Breast epithelium (tissue), 4 donors: Measurements from ENCODE around the gene LRRC8C. TPM values are rescaled to one million over a fixed set of nuclear protein-coding genes. Genes with fewer than 3 reads are reported as not detected.

Experiments used
- DNase-seq, 2 donors: peaks; one replicate each; pipeline ENCODE4 v3.0.0-alpha.2; 2019; ENCODE audit warnings: low spot score in 2 of 2
- H3K27ac ChIP-seq, 2 donors: fragments of 200-600 bp; sonication (generic) in 1 of 2; one replicate each; pipeline ENCODE4 v1.5.1; 2016 to 2019; ENCODE audit warnings: mild to moderate bottlenecking in 1 of 2
- H3K27me3 ChIP-seq, 2 donors: fragments of 200-600 bp; sonication (generic) in 1 of 2; one replicate each; pipeline versions ENCODE4 v1.5.1 to v1.6.0; 2017 to 2019; ENCODE audit warnings: control low read depth in 1 of 2, mild to moderate bottlenecking in 1 of 2
- H3K36me3 ChIP-seq: fragments of 200-600 bp; one replicate; pipeline ENCODE4 v1.5.1; 2019
- H3K4me1 ChIP-seq, 2 donors: fragments of 200-600 bp; sonication (generic); one replicate each; pipeline ENCODE4 v1.5.1; 2016 to 2019; ENCODE audit warnings: control low read depth in 1 of 2
- H3K4me3 ChIP-seq, 3 donors: fragments of 200-600 bp; sonication (generic); 1 replicate in 2 of 3; 2 replicates in 1 of 3; pipeline ENCODE4 v1.5.1; 2016 to 2019; ENCODE audit warnings: mild to moderate bottlenecking in 3 of 3, moderate library complexity in 2 of 3
- H3K9me3 ChIP-seq, 2 donors: fragments of 200-600 bp; sonication (generic) in 1 of 2; one replicate each; pipeline ENCODE4 v1.5.1; 2016 to 2019; ENCODE audit warnings: control low read depth in 1 of 2
- CTCF ChIP-seq, 3 donors: fragments of 450-650 bp; IDR thresholded peaks; one replicate each; pipeline ENCODE4 v1.5.1; 2016 to 2017; ENCODE audit warnings: antibody characterized with exemption in 3 of 3, mild to moderate bottlenecking in 3 of 3, moderate library complexity in 3 of 3
- POLR2A ChIP-seq: fragments of 450-650 bp; IDR thresholded peaks from one replicate; pipeline ENCODE4 v1.6.1; 2016; ENCODE audit warnings: antibody characterized with exemption, mild to moderate bottlenecking, moderate library complexity
- POLR2AphosphoS5 ChIP-seq, 3 donors: sonication (generic); formaldehyde crosslinking; IDR thresholded peaks; one replicate each; pipeline ENCODE4 v1.6.1; 2017; ENCODE audit warnings: antibody characterized with exemption in 3 of 3
- intact Hi-C: fragments of 100-400 bp; cut with DNase I; formaldehyde crosslinking; loops from one replicate; pipeline ENCODE4 v1.15.1; 2023; ENCODE audit warnings: low total_unique reads
- total RNA-seq, 3 donors: library from RNA; depleted of rRNA; stranded (reverse); fragments of >200 nt; gene quantifications; one replicate each; pipeline ENCODE4 v1.1.0, GENCODE V29; 2016

LRRC8C gene
- total RNA-seq, 3 donors from 2014 or later: 10.8 to 14.6 (median 12.9) TPM

DNA sequence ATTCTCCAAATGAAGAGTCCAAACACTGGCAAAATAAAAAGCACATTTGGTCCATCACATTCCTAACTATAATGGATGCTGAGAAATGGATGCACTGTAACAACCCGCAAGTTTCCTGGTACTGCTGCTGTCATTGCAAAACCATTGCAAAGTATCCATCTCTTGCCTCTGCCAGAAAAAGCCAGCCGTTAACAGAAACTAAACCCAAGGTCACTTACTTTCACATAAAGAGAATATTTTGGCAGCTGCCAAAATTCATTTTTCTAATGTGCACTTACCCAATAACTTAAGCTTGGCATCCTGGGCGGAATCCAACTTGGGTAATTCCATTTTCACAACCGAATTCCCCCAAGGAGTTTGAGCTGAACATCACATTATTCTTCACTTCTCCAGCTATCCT, 110.9 kb downstream of the LRRC8C start:
- intact Hi-C loops: no loop called here
- TF ChIP-seq POLR2AphosphoS5 (IDR thresholded peaks at IDR 0.05) (no peak), CTCF (IDR thresholded peaks at IDR 0.05) (no peak), POLR2A (no peak)
- DNase-seq: peak in 1 of 2 donors; percentile 27

DNA sequence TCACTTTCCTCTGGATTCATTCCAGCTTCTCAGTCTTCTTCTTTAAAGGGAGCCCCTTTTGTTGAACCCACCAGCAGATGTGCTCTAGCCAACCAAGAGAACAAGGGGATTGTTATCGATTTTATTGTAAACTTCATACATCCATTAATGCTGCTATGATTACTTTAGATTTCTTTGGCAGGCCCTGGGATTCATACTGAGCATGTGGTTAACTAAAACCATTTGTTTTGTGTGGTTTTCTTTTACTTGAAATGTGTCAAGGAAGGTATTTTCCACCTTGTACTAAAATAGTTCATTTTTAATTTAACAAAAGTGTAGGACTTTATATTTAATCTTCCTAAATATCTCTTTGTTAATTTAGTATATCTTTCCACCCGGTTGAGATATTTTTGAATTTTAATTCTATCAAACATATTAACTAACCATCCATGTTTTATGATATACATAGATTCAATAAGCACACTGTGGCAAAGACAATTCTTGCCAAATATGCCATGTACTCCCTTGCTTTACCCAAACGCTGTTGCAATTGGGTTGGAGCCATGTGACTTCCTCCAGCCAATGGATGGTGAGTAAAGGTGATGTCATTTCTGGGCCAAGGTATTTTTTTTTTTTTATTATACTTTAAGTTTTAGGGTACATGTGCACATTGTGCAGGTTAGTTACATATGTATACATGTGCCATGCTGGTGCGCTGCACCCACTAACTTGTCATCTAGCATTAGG, 113.7 kb downstream of the LRRC8C start:
- Histone ChIP-seq H3K27me3 (no peaks in the 10 kb centered on the region), H3K27ac (no peak overlapping the region), H3K36me3 (no peaks in the 10 kb centered on the region), H3K4me1 (no peaks in the 10 kb centered on the region), H3K9me3 (no peaks in the 10 kb centered on the region), H3K4me3 (no peak overlapping the region)
- DNase-seq: no peak
- intact Hi-C loops: no loop called here
- no peak for TF ChIP-seq CTCF (IDR thresholded peaks at IDR 0.05)
- no peak for TF ChIP-seq POLR2AphosphoS5 (IDR thresholded peaks at IDR 0.05)
- no peak for TF ChIP-seq POLR2A

More for the DNA sequence above, 110.9 kb downstream of the LRRC8C start:
- Histone ChIP-seq H3K9me3 (no peaks in the 10 kb centered on the region), H3K4me1 (no peaks in the 10 kb centered on the region), H3K4me3 (no peak overlapping the region), H3K27me3 (no peaks in the 10 kb centered on the region), H3K27ac (peak overlapping the region in 1 of 2 donors; percentile 25), H3K36me3 (no peaks in the 10 kb centered on the region)

GRCh38 chr1:89753761-89754160, 120.8 kb downstream of the LRRC8C start:
- no peak for DNase-seq
- no peaks in the 10 kb centered on the region for H3K9me3 ChIP-seq
- no peak overlapping the region for H3K4me3 ChIP-seq
- no peaks in the 10 kb centered on the region for H3K27me3 ChIP-seq
- TF ChIP-seq CTCF (IDR thresholded peaks at IDR 0.05) (no peak), POLR2A (no peak), POLR2AphosphoS5 (IDR thresholded peaks at IDR 0.05) (no peak)
- intact Hi-C loops: loop anchor here (10.0 kb wide), 1 partner anchor 269 kb away; no protein-coding TSS in a partner anchor
- H3K4me1 ChIP-seq: no peaks in the 10 kb centered on the region
- no peaks in the 10 kb centered on the region for H3K36me3 ChIP-seq
- H3K27ac ChIP-seq: no peak overlapping the region

- Histone ChIP-seq H3K36me3 (no peaks in the 10 kb centered on the region), H3K9me3 (no peaks in the 10 kb centered on the region), H3K27ac (no peak overlapping the region), H3K4me1 (no peaks in the 10 kb centered on the region), H3K4me3 (no peak overlapping the region), H3K27me3 (no peaks in the 10 kb centered on the region)
- intact Hi-C loops: loop anchor here (10.0 kb wide), 1 partner anchor 270 kb away; no protein-coding TSS in a partner anchor
- no peak for DNase-seq
- no peak for TF ChIP-seq POLR2A
- no peak for TF ChIP-seq POLR2AphosphoS5 (IDR thresholded peaks at IDR 0.05)
- no peak for TF ChIP-seq CTCF (IDR thresholded peaks at IDR 0.05)
These were observed 121.6 kb downstream of the LRRC8C start for GRCh38 chr1:89754518-89754917.

DNA sequence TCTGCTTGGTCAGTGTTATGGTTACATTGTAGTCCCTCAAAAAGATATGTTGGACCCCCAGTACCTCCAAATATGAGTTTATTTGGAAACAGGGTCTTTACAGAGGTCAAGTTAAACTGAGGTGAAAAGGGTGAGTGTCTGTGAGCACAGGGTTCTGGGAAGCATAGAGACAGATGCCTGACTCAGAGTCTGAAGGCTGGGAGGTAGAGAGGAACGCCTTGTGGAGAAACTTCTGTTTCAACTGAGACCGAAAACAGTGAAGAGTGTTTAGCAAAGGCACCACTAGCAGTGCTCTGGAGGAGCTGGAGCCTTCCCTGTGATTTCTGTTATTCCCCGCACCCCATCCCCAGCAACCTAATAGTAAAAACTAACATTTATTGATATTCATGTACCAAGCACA, 122.7 kb downstream of the LRRC8C start:
- DNase-seq: no peak
- Histone ChIP-seq H3K9me3 (no peaks in the 10 kb centered on the region), H3K27me3 (no peaks in the 10 kb centered on the region), H3K4me3 (no peak overlapping the region), H3K4me1 (no peaks in the 10 kb centered on the region), H3K27ac (no peak overlapping the region), H3K36me3 (no peaks in the 10 kb centered on the region)
- intact Hi-C loops: loop anchor here (10.0 kb wide), 1 partner anchor 271 kb away; no protein-coding TSS in a partner anchor
- TF ChIP-seq POLR2AphosphoS5 (IDR thresholded peaks at IDR 0.05) (no peak), POLR2A (no peak), CTCF (IDR thresholded peaks at IDR 0.05) (no peak)
